ENCODE data around the gene EIF4EBP3.
A peak's percentile ranks its signal among the peaks of the same experiment; 100 is the strongest.
"Not testable (repeated sequence)": the region's sequence is repeated elsewhere in the genome, so short reads cannot be mapped to it uniquely, and the experiment has no call there.

EIF4EBP3 gene

DNA sequence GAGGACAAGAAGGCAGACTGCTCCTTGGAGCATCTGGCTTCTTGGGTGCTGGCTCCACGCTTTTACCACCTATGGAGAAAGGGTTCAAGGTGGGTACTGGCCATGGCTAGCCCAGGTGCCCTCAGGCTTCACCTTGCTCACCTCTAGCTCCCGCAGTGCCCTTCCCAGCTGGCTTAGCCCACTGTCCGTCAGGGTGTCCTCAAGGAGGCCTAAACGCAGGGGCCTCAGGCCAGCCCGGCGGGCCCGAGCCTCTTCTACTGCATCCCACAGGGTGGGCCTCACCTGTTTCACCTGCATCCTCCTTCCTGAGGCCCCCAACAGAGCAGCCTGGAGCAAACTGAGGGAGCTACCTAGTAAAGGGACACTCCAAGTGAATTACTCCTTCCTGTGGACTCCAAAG is 26.2 kb downstream of the EIF4EBP3 start:
- Histone ChIP-seq H3K27me3 (ENCODE audit: control insufficient read depth, insufficient read depth, low read length, poor library complexity, severe bottlenecking) (no peaks in the 10 kb centered on the region), H3K36me3 (ENCODE audit: control insufficient read depth, insufficient read depth, low read length) (no peaks in the 10 kb centered on the region), H3K27ac (ENCODE audit: insufficient read depth, low read depth, low read length, poor library complexity, severe bottlenecking) (no peak overlapping the region), H3K9me3 (ENCODE audit: control insufficient read depth, low read length) (no peaks in the 10 kb centered on the region), H3K4me1 (ENCODE audit: control insufficient read depth, insufficient read depth, low read length) (no peaks in the 10 kb centered on the region), H3K4me3 (ENCODE audit: insufficient read depth, low read depth, low read length) (no peak overlapping the region)
- WGBS, 2 experiments = 88 to 89% methylated on average over 7 of the region's 7 CpGs

DNA sequence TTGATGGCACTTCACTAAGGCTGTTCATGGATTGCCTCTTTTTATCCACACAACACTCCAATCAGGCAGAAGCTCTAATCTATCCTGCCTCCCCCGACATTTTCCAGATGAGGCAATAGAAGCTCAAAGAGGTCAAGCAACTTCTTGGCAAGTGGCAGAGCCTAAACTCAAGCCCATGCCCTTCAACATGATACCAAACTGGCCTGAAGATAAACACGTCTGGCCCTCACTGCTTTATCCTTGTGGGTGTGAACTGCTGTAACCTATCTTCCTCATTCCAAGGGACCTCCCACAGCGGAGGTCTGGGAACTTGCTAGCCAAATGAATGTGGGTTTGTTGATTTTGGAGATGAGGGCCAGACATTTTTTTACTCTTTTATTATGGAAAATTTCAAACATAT is 26.7 kb downstream of the EIF4EBP3 start:
- H3K9me3 ChIP-seq (ENCODE audit: control insufficient read depth, low read length) = no peaks in the 10 kb centered on the region
- no peak overlapping the region for H3K27ac ChIP-seq (ENCODE audit: insufficient read depth, low read depth, low read length, poor library complexity, severe bottlenecking)
- no peaks in the 10 kb centered on the region for H3K27me3 ChIP-seq (ENCODE audit: control insufficient read depth, insufficient read depth, low read length, poor library complexity, severe bottlenecking)
- no peaks in the 10 kb centered on the region for H3K4me1 ChIP-seq (ENCODE audit: control insufficient read depth, insufficient read depth, low read length)
- WGBS, 2 experiments = 69 to 80% methylated on average over 2 to 3 of the region's 3 CpGs
- H3K4me3 ChIP-seq (ENCODE audit: insufficient read depth, low read depth, low read length) = no peak overlapping the region
- no peaks in the 10 kb centered on the region for H3K36me3 ChIP-seq (ENCODE audit: control insufficient read depth, insufficient read depth, low read length)

DNA sequence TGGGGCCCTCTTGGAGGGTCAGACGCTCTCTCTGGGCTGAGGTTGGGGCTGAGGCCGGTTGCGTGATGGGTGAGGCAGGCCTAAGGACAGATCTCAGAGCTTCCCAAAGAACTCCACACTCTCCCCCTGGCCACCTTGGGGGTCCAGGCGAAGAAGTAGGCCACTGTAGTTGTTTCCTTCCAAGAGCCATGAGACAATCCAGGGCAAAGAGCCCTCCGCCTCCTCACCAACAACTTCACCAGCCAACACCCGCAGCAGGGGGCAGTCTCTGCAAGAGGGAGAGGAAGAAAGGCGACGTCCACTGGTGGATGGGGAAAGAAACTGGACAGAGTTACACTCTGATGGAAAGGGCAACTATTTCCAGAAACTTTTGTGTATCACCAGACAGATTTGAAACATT is 27.8 kb downstream of the EIF4EBP3 start:
- no peak overlapping the region for H3K27ac ChIP-seq (ENCODE audit: insufficient read depth, low read depth, low read length, poor library complexity, severe bottlenecking)
- H3K36me3 ChIP-seq (ENCODE audit: control insufficient read depth, insufficient read depth, low read length) = no peaks in the 10 kb centered on the region
- H3K9me3 ChIP-seq (ENCODE audit: control insufficient read depth, low read length) = no peaks in the 10 kb centered on the region
- H3K27me3 ChIP-seq (ENCODE audit: control insufficient read depth, insufficient read depth, low read length, poor library complexity, severe bottlenecking) = peaks cover 3% of the 10 kb centered on the region
- WGBS, 2 experiments = 89 to 91% methylated on average over 5 to 8 of the region's 8 CpGs
- no peaks in the 10 kb centered on the region for H3K4me1 ChIP-seq (ENCODE audit: control insufficient read depth, insufficient read depth, low read length)
- no peak overlapping the region for H3K4me3 ChIP-seq (ENCODE audit: insufficient read depth, low read depth, low read length)

DNA sequence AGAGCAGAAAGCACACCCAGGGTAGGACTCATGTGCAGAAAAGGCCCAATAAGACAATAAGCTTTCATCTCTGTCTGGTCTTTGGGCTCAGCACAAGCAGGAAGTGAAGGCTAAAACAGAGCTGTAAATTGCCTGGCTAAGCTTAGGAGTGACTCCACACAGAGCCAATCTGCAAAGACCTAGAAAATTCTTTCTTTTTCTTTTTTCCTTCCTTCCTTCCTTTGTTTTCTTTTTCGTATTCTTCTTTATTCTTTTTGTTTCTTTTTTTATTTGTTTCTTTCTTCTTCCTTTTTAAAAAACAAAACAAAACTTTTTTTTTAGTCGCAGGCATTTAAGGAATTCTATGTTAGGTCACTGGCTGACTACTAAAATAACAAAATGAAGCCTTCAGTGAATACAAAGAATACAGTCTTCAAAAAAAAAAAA is 29.3 kb downstream of the EIF4EBP3 start:
- H3K27ac ChIP-seq (ENCODE audit: insufficient read depth, low read depth, low read length, poor library complexity, severe bottlenecking) = peak overlapping the region; percentile 44
- H3K4me1 ChIP-seq (ENCODE audit: control insufficient read depth, insufficient read depth, low read length) = no peaks in the 10 kb centered on the region
- no peaks in the 10 kb centered on the region for H3K9me3 ChIP-seq (ENCODE audit: control insufficient read depth, low read length)
- H3K27me3 ChIP-seq (ENCODE audit: control insufficient read depth, insufficient read depth, low read length, poor library complexity, severe bottlenecking) = peaks cover 3% of the 10 kb centered on the region
- H3K36me3 ChIP-seq (ENCODE audit: control insufficient read depth, insufficient read depth, low read length) = no peaks in the 10 kb centered on the region
- 80 to 100% methylated on average over 1 to 2 of the region's 2 CpGs for WGBS, 2 experiments
- H3K4me3 ChIP-seq (ENCODE audit: insufficient read depth, low read depth, low read length) = no peak overlapping the region

DNA sequence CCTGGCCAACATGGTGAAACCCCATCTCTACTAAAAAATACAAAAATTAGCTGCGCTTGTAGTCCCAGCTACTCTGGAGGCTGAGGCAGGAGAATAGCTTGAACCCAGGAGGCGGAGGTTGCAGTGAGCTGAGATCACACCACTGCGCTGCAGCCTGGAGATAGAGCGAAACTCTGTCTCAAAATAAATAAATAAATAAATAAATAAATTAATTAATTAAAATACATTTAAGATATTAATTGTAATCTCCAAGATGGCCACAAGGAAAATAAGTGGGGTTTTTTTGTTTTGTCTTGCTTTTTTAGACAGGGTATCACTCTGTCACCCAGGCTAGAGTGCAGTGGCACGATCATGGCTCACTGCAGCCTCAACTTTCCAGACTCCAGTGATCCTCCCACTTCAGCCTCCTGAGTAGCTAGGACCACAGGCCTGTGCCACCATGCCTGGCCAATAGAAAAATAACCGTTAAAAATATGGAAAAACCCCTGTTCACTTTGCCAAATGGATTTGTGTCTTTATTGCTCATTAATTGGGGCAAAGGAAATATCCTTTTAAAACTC is 31.8 kb downstream of the EIF4EBP3 start:
- H3K36me3 ChIP-seq (ENCODE audit: control insufficient read depth, insufficient read depth, low read length); H3K4me3 ChIP-seq (ENCODE audit: insufficient read depth, low read depth, low read length); H3K27ac ChIP-seq (ENCODE audit: insufficient read depth, low read depth, low read length, poor library complexity, severe bottlenecking); H3K4me1 ChIP-seq (ENCODE audit: control insufficient read depth, insufficient read depth, low read length); H3K27me3 ChIP-seq (ENCODE audit: control insufficient read depth, insufficient read depth, low read length, poor library complexity, severe bottlenecking); H3K9me3 ChIP-seq (ENCODE audit: control insufficient read depth, low read length): not testable (repeated sequence)
- WGBS, 2 experiments = 89 to 94% methylated on average over 4 to 6 of the region's 6 CpGs

DNA sequence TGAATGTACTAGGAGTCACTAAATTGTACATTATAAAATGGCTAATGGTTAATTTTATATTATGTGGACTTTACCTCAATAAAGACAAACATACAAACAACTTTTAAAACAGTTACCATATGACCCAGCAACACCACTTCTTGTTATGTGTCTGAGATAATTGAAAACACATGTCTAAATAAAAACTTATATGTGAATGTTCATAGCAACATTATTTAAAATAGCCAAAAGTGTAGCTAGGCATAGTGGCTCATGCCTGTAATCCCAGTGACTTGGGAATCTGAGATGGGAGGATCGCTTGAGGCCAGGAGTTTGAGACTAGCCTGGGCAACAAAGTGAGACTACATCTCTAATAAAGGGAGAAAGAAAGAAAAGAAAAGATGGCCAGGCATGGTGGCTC is 40.0 kb downstream of the EIF4EBP3 start:
- no peak overlapping the region for H3K4me3 ChIP-seq (ENCODE audit: insufficient read depth, low read depth, low read length)
- 83 to 89% methylated on average over 1 of the region's 1 CpG for WGBS, 2 experiments
- no peaks in the 10 kb centered on the region for H3K27me3 ChIP-seq (ENCODE audit: control insufficient read depth, insufficient read depth, low read length, poor library complexity, severe bottlenecking)
- H3K4me1 ChIP-seq (ENCODE audit: control insufficient read depth, insufficient read depth, low read length) = no peaks in the 10 kb centered on the region
- H3K27ac ChIP-seq (ENCODE audit: insufficient read depth, low read depth, low read length, poor library complexity, severe bottlenecking) = no peak overlapping the region
- no peaks in the 10 kb centered on the region for H3K9me3 ChIP-seq (ENCODE audit: control insufficient read depth, low read length)
- no peaks in the 10 kb centered on the region for H3K36me3 ChIP-seq (ENCODE audit: control insufficient read depth, insufficient read depth, low read length)

DNA sequence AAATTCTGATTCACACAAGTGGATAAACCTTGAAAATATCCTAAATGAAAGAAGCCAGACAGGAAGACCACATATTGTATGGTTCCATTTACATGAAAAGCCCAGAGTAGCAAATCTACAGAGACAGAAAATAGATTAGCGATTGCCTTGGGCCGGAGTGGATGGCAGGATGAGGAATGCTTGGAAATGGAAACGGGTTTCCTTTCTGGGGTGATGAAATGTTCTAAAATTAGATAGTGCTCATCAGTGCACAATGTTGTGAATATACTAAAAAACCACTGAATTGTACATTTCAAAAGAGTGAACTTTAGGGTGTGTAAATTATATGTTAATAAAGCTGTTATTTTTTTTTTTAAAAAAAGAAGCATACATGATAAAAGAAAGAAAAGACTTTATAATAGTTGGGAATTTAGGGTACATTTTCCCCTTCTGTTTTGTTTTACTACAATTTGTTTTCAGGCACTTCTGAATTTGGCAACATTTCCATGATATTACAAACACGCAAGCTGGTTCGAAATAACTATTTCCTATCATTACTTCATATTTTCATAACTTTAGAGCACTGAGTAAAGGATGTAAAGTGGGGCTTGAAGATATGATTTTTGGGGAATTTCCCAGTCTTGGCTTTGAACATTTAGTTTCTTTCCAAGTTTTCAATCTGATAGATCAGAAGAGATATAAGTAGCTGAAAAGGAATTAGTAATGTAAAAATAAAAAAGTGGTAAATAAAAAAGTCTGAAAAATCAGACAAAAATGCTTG is 41.0 kb downstream of the EIF4EBP3 start:
- no peaks in the 10 kb centered on the region for H3K4me1 ChIP-seq (ENCODE audit: control insufficient read depth, insufficient read depth, low read length)
- H3K4me3 ChIP-seq (ENCODE audit: insufficient read depth, low read depth, low read length) = no peak overlapping the region
- no peak overlapping the region for H3K27ac ChIP-seq (ENCODE audit: insufficient read depth, low read depth, low read length, poor library complexity, severe bottlenecking)
- 94 to 95% methylated on average over 4 to 5 of the region's 5 CpGs for WGBS, 2 experiments
- H3K36me3 ChIP-seq (ENCODE audit: control insufficient read depth, insufficient read depth, low read length) = no peaks in the 10 kb centered on the region
- no peaks in the 10 kb centered on the region for H3K9me3 ChIP-seq (ENCODE audit: control insufficient read depth, low read length)
- H3K27me3 ChIP-seq (ENCODE audit: control insufficient read depth, insufficient read depth, low read length, poor library complexity, severe bottlenecking) = no peaks in the 10 kb centered on the region

DNA sequence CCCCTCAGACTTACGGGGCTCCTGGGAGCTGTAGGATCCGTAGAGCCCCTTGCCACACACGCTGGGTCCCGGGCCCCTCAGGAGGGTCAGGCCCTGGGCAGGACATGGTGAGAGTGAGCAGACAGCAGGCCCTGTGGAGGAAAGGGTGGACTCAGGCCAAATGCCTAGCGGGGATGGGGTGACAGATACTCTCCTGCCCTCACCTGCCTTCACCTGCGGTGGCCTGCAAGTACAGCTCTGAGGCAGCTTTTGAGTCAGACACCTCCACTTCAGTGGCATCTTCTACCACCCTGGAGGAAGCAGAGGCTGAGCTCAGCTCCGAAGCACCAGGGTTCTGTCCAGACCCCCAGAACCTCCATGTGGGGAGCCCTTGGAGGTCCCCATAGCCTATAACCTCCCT is 43.4 kb downstream of the EIF4EBP3 start:
- H3K27me3 ChIP-seq (ENCODE audit: control insufficient read depth, insufficient read depth, low read length, poor library complexity, severe bottlenecking) = no peaks in the 10 kb centered on the region
- no peak overlapping the region for H3K27ac ChIP-seq (ENCODE audit: insufficient read depth, low read depth, low read length, poor library complexity, severe bottlenecking)
- WGBS, 2 experiments = 91 to 93% methylated on average over 7 of the region's 7 CpGs
- no peaks in the 10 kb centered on the region for H3K36me3 ChIP-seq (ENCODE audit: control insufficient read depth, insufficient read depth, low read length)
- H3K4me1 ChIP-seq (ENCODE audit: control insufficient read depth, insufficient read depth, low read length) = no peaks in the 10 kb centered on the region
- no peaks in the 10 kb centered on the region for H3K9me3 ChIP-seq (ENCODE audit: control insufficient read depth, low read length)
- H3K4me3 ChIP-seq (ENCODE audit: insufficient read depth, low read depth, low read length) = no peak overlapping the region

DNA sequence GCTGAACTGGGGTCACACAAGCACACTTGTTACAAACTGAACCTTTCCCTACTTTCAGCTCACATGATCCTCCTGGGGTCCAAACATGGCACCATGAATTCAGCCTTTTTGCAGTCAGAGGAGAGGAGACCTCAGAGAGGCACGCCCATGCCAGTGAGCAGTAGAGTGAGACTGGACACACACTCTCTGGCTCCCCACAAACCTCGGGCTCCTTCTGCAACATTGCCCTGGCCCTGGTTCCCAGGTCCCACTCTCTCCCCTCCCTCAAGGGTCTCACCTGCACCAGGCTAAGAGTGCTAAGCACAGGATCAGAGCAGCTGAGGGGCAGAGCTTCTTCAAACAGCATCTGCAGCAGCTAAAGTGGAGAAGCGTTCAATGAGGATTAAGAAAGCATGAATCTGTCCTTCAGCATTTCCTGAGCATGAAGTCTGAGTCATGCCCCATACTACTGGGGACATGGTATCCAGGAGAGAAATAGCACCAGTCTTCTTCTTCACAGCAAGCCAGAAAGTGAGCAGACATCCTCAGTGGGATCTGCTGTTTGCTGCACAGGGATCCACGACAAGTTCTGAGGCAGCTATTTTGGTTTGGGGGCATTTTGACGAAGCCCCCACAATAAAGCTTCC is 44.4 kb downstream of the EIF4EBP3 start:
- Histone ChIP-seq H3K4me3 (ENCODE audit: insufficient read depth, low read depth, low read length) (no peak overlapping the region), H3K27me3 (ENCODE audit: control insufficient read depth, insufficient read depth, low read length, poor library complexity, severe bottlenecking) (no peaks in the 10 kb centered on the region), H3K4me1 (ENCODE audit: control insufficient read depth, insufficient read depth, low read length) (no peaks in the 10 kb centered on the region), H3K9me3 (ENCODE audit: control insufficient read depth, low read length) (no peaks in the 10 kb centered on the region), H3K36me3 (ENCODE audit: control insufficient read depth, insufficient read depth, low read length) (no peaks in the 10 kb centered on the region), H3K27ac (ENCODE audit: insufficient read depth, low read depth, low read length, poor library complexity, severe bottlenecking) (no peak overlapping the region)
- WGBS, 2 experiments = 90 to 95% methylated on average over 5 of the region's 5 CpGs

DNA sequence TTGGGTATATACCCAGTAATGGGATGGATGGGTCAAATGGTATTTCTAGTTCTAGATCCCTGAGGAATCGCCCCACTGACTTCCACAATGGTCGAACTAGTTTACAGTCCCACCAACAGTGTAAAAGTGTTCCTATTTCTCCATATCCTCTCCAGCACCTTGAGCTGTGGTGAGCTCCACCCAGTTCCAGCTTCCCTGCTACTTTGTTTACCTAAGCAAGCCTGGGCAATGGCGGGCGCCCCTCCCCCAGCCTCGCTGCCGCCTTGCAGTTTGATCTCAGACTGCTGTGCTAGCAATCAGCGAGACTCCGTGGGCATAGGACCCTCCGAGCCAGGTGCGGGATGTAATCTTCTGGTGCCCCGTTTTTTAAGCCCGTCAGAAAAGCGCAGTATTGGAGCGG is 45.6 kb downstream of the EIF4EBP3 start:
- WGBS, 2 experiments = 74 to 78% methylated on average over 14 of the region's 14 CpGs
- not testable (repeated sequence) for H3K4me1 ChIP-seq (ENCODE audit: control insufficient read depth, insufficient read depth, low read length); H3K27ac ChIP-seq (ENCODE audit: insufficient read depth, low read depth, low read length, poor library complexity, severe bottlenecking); H3K4me3 ChIP-seq (ENCODE audit: insufficient read depth, low read depth, low read length); H3K9me3 ChIP-seq (ENCODE audit: control insufficient read depth, low read length); H3K27me3 ChIP-seq (ENCODE audit: control insufficient read depth, insufficient read depth, low read length, poor library complexity, severe bottlenecking); H3K36me3 ChIP-seq (ENCODE audit: control insufficient read depth, insufficient read depth, low read length)

Data from ectodermal cell (in vitro differentiated cells).